HepG2 (cell line): ENCODE measurements around the gene RNASE8. TPM values are rescaled to one million over a fixed set of nuclear protein-coding genes. Genes with fewer than 3 reads are reported as not detected.

Experiments used
- ADNP ChIP-seq: sonication (generic); formaldehyde crosslinking; IDR thresholded peaks from 2 replicates; pipeline ENCODE4 v1.4.0; 2020; ENCODE audit warnings: missing genetic modification reagents
- DMTF1 ChIP-seq: sonication (generic); formaldehyde crosslinking; IDR thresholded peaks from 2 replicates; pipeline ENCODE4 v1.4.0; 2020; ENCODE audit warnings: mild to moderate bottlenecking, missing genetic modification reagents
- DRAP1 ChIP-seq: IDR thresholded peaks from 2 replicates; pipeline ENCODE4 v1.6.1; 2016; ENCODE audit warnings: missing genetic modification reagents, missing compliant biosample characterization
- E2F1 ChIP-seq: sonication (generic); formaldehyde crosslinking; IDR thresholded peaks from 2 replicates; pipeline ENCODE4 v1.5.0; 2020; ENCODE audit warnings: missing genetic modification reagents
- ETS1 ChIP-seq: sonication (generic); formaldehyde crosslinking; IDR thresholded peaks from 2 replicates; pipeline ENCODE4 v1.4.0; 2020; ENCODE audit warnings: missing genetic modification reagents
- HDAC6 ChIP-seq: fragments of 200-600 bp; sonication (generic); IDR thresholded peaks from 2 replicates; pipeline ENCODE4 v1.7.0; 2017; ENCODE audit warnings: mild to moderate bottlenecking, antibody characterized with exemption, low read length, low read depth
- HOXA3 ChIP-seq: sonication (generic); formaldehyde crosslinking; IDR thresholded peaks from 2 replicates; pipeline ENCODE4 v1.5.0; 2020; ENCODE audit warnings: missing genetic modification reagents
- IKZF1 ChIP-seq: fragments of 450-650 bp; IDR thresholded peaks from 2 replicates; pipeline ENCODE4 v1.7.1; 2016
- PRDM10 ChIP-seq: sonication (generic); formaldehyde crosslinking; IDR thresholded peaks from 2 replicates; pipeline ENCODE4 v1.4.0; 2020; ENCODE audit warnings: low read depth, missing genetic modification reagents
- ZBTB1 ChIP-seq: sonication (generic); formaldehyde crosslinking; IDR thresholded peaks from 2 replicates; pipeline ENCODE4 v1.4.0; 2020; ENCODE audit warnings: missing genetic modification reagents, borderline replicate concordance
- ZBTB7B ChIP-seq: sonication (generic); formaldehyde crosslinking; IDR thresholded peaks from 2 replicates; pipeline ENCODE4 v1.4.0; 2020; ENCODE audit warnings: missing genetic modification reagents
- ZBTB8A ChIP-seq: sonication (generic); formaldehyde crosslinking; IDR thresholded peaks from 2 replicates; pipeline ENCODE4 v1.4.0; 2020; ENCODE audit warnings: mild to moderate bottlenecking, low read depth, missing genetic modification reagents, borderline replicate concordance
- ZNF367 ChIP-seq: sonication (generic); formaldehyde crosslinking; IDR thresholded peaks from 2 replicates; pipeline ENCODE4 v1.4.0; 2020; ENCODE audit warnings: missing genetic modification reagents, borderline replicate concordance
- ZNF546 ChIP-seq: sonication (generic); formaldehyde crosslinking; conservative IDR thresholded peaks from 2 replicates; pipeline ENCODE4 v1.8.1; 2023; ENCODE audit warnings: mild to moderate bottlenecking, missing genetic modification reagents
- ZNF563 ChIP-seq: sonication (generic); formaldehyde crosslinking; IDR thresholded peaks from 2 replicates; pipeline ENCODE4 v1.8.0; 2022; ENCODE audit warnings: mild to moderate bottlenecking, moderate library complexity, missing genetic modification reagents
- ZNF792 ChIP-seq: IDR thresholded peaks from 2 replicates; pipeline ENCODE4 v1.6.1; 2016
- polyA plus RNA-seq, 8 experiments: library from polyadenylated mRNA; depleted of rRNA in 3 of 8; stranded (reverse) in 7 of 8; unstranded in 1 of 8; fragments of >200 nt; fragmentation: Illumina TruSeq in 4 of 8; extraction: Trizol in 4 of 8; gene quantifications; 2 replicates each; pipeline versions ENCODE4 v1.2.1 to v1.2.3, GENCODE V29; 2011 to 2016; ENCODE audit warnings: low read depth in 4 of 8, missing spikeins in 1 of 8, mixed read lengths in 1 of 8; ENCODE audit not compliant: insufficient read depth in 1 of 8
- total RNA-seq, 5 experiments: library from RNA; depleted of rRNA; stranded (reverse); fragments of >200 nt; fragmentation: Illumina TruSeq; extraction: Trizol; gene quantifications; 2 replicates each; pipeline ENCODE4 v1.2.3, GENCODE V29; 2016; ENCODE audit warnings: low read depth in 1 of 5
- TF ChIP-seq, protein P1 (sequence below): sonication (generic); formaldehyde crosslinking; IDR thresholded peaks from 2 replicates; pipeline ENCODE4 v1.9.0; 2021; ENCODE audit warnings: missing genetic modification reagents, borderline replicate concordance
- TF ChIP-seq, protein P2 (sequence below): sonication (generic); formaldehyde crosslinking; conservative IDR thresholded peaks from 2 replicates; pipeline ENCODE4 v1.5.0; 2020; ENCODE audit warnings: missing genetic modification reagents

Gene RNASE8
- total and polyA plus RNA-seq, 2 of the 13 experiments (the other 11 are each of a cell fraction or from before 2014, with no cell fraction given), result not detected

GRCh38 chr14:21054123-21054767 is 3.4 kb upstream of the RNASE8 start (continued):
- TF ChIP-seq, protein P1, sequence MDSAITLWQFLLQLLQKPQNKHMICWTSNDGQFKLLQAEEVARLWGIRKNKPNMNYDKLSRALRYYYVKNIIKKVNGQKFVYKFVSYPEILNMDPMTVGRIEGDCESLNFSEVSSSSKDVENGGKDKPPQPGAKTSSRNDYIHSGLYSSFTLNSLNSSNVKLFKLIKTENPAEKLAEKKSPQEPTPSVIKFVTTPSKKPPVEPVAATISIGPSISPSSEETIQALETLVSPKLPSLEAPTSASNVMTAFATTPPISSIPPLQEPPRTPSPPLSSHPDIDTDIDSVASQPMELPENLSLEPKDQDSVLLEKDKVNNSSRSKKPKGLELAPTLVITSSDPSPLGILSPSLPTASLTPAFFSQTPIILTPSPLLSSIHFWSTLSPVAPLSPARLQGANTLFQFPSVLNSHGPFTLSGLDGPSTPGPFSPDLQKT (CRISPR knock-in tag), result no peak
- TF ChIP-seq ZNF792 (CRISPR knock-in tag) (no peak; the same call in 1 of the 2 replicates), HOXA3 (CRISPR knock-in tag) (peak; percentile 90), ZNF563 (0 out of 2 replicates have a peak, but pooled peaks have one; percentile 53), E2F1 (no peak), ZBTB8A (CRISPR knock-in tag) (no peak), ADNP (no peak), ZNF367 (CRISPR knock-in tag) (no peak), ETS1 (CRISPR knock-in tag) (no peak), ZBTB1 (no peak), HDAC6 (no peak), DMTF1 (CRISPR knock-in tag) (no peak), ZBTB7B (CRISPR knock-in tag) (no peak), ZNF546 (CRISPR knock-in tag) (no peak), IKZF1 (no peak), DRAP1 (CRISPR knock-in tag) (peak; percentile 93), PRDM10 (CRISPR knock-in tag) (no peak)
- TF ChIP-seq, protein P2, sequence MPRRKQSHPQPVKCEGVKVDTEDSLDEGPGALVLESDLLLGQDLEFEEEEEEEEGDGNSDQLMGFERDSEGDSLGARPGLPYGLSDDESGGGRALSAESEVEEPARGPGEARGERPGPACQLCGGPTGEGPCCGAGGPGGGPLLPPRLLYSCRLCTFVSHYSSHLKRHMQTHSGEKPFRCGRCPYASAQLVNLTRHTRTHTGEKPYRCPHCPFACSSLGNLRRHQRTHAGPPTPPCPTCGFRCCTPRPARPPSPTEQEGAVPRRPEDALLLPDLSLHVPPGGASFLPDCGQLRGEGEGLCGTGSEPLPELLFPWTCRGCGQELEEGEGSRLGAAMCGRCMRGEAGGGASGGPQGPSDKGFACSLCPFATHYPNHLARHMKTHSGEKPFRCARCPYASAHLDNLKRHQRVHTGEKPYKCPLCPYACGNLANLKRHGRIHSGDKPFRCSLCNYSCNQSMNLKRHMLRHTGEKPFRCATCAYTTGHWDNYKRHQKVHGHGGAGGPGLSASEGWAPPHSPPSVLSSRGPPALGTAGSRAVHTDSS (CRISPR knock-in tag), result no peak
